SIG-M5 treated with dmso at 0.1 percent for 504 hours (cell line): Measurements from ENCODE around the gene NCOR2.

ENCODE experiments used
- DNase-seq: peaks from one replicate; lab custom pipeline; 2025; ENCODE audit not compliant: unreplicated experiment; lab: John Stamatoyannopoulos, UW

NCOR2 gene

DNA sequence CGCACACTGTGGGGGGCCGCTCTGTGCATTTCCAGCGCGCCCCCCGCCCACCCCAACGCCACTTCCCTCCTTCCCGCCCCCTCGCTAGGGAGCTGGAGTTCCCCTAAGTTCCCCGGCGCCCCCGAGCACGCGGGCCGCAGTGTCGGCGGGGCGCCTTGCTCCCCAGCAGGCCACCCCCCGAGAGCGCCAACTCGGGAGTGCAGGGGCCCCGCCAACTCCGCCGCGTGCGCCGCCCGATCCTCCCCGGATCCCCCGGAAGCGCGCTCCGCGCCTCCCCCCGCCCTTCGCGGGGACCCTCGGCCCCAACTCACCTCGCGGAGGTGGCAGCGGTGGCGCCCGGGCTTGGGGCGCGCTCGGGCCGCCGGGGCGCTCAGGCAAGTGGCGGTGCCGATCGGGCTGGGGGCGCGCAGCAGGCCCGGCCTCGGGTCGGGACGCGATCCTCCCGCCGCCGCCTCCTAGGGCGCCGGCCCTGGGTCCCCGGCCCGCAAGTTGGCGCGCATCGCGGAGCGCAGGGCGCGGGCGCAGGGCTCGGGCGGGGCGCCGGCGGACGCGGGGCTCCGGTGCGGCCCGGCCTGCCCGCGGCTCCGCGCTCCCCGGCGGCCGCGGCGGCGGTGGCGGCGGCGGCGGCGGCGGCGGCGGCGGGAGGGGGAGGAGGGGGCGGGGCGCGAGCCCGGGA lies at the start of gene NCOR2:
TSS of gene NCOR2 (minus strand) at position 616 of the 676 bp plus-strand sequence. CDS start 72,361 bp downstream, outside the sequence.
- DNase-seq = no peak

DNA sequence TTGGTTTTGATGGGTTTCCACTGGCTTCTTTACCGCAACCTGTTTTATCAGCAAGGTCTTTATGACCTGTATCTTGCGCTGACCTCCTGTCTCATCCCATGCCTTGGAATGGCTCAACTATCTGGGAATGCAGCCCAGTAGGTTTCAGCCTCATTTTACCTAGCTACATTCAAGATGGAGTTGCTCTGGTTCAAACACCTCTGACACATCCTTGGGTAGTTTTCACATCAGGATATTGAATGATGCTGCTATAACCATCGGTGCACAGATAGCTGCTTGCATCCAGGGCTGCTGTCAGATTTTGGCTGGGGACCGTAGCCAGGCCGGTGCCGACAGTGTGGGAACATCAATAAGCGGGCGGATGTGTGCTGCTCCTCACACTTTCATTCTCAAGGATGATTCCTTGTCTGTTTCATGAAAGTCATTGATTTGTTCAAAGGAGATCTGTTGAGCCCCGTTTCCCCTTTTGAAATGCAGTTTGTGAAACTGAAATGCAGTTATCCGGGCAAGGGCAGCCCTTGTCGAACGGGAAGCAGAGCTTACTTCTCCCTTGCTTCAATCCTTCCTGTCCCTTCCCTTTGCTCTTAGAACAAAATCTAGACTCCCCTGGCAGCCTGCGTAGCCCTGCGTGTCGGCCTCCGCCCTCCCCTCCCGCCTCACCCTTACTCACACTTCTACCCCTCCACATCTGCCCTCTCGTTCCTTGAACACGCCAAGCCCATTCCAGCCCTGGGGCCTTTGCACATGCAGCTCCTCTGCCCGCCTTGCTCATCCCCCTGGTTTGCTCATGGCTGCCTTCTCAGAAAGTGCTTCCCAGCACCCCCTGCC lies 49.2 kb upstream of the NCOR2 start:
- peak; percentile 66 for DNase-seq

DNA sequence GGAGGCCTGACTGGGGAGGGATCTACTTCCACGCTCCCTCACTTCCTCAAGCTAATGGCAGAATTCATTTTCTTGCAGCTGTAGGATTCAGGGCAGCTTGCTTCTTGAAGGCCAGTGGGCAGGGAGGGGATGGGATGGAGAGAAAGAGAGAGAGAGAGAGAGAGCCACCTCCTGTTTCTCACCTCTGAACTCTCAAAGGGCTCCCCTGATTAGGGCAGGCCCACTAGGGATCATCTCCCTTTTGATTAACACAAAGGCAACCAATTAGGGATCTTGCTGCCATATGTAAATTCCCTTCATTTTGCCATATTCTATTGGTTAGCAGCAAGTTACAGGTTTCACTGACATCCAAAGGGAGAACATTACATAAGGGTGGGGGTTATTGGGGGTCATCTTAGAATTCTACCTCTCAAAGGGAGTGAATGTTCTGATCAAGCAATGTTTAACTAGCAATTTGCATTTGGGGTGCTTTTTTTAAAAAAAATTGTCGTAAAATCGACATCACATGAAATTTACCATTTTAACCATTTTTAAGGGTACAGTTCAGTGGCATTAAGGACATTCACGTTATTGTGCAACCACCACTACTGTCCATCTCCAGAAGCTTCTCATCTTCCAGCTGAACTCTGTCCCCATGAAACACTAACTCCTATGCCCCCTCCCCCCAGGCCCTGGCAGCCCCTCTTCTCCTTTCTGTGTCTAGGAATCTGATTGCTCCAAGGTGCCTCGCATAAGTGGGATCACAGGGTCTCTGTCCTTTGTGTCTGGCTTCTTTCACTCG lies 47.3 kb upstream of the NCOR2 start:
- no peak for DNase-seq

DNA sequence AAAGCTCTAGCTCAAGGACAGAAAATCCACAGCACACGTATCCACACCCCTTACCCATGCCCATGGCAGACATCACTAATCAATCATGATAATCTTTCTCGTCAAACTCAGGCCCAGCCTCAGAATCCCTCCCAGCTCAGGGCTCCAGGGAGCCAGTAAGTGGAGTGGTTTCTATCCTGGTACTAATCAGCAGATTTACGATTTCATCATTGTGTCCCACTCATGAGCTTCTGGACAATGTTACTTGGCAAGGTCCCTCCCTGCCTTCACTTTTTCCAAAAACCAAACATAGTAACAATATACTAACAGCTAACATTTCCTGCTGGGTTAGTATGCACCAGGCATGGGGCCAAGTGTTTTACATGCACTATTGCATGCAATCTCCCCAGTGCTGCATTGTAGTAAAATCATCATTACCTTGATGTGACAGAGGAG lies 45.8 kb upstream of the NCOR2 start:
- DNase-seq = no peak

DNA sequence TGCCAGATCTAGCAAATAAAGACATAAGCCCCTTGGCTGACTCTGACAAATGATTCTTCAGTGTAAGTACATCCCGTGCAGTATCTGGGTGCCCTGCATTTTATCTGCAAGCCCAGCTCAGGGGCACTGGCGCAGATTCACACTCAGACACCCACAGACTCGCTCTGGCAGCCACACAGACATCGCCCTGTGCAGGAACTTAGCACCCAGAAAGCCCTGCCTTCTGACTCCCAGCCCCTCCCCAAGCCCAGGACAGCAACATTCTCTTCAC lies 44.9 kb upstream of the NCOR2 start:
- no peak for DNase-seq

DNA sequence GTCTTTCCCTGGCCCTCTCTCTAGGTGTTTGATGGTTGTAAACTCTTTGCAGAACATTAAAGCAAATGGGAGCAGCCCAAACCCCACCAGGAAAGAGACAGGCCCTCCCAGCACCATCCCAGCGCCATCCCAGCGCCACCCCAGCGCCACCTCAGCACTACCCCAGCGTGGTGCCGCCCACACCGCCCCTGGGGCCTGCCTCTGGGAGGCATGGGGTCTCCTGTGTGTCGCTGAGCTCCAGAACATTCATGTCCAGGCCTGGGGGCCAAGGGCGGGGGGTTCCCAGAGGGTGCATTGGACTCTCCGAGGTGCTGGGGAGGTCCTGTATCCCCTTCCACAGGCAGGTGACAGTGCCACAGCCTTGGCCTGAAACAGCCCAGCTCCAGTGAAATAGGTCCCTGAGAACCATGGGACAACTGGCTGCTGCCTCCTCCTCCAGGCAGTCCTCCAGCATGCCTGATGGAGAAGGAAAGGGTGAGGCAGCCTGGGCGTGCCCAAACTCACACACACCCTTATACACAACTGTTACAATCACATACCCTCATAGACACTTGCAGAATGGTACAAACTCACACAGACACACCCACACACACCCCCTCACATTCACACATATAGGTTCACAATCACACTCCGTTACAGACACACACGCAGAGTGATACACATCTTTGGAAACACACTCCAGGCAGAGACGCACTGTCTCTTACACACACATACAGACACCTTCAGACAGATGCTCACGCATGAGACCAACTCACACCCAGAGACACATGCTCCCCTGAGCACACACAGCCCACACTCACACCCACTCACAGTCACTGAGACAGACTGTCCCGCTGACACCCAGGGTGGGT lies 44.4 kb upstream of the NCOR2 start:
- no peak for DNase-seq

DNA sequence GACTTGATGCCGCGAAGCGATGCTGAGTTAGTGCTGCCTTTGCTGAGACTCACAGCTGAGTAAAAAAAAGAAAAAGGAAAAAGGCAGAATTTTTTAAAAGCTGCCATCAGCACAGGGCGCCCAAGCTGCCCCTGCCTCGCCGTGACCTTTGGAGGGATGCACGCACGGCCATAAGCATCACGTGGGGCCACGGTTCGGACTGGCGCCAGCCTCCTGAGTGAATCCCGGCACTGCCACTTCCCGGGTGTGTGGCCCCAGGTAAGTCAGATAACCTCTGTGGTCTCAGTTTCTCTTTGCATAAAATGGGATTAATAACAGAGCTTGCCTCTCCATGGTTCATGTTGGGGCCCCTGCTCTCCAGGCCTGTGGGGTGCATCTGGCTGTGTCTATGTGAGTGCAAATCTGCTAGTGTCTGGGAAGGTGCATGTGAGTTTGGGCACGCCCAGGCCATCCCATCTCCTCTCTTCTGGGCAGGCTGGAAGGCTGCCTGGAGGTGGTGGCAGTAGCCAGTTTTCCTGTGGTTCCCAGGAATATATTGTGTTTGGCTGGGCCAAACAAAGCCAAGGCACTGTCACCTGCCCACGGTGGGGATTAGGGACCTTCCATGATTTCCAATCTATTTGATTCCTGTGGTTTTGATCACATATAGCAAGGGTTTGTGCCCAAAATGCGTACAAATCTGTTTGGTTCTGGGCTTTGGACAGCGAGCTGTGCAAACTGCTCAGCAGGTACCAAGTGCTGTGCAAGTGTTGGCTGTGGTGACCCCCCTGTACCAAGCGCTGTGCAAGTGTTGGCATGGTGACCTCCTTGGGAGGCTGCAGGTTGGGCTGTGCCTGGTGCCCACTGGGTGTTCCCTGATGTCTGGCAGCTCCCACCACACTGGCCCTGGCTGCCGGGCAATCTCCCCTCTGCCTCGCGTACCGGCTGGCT lies 43.5 kb upstream of the NCOR2 start:
- DNase-seq = no peak

DNA sequence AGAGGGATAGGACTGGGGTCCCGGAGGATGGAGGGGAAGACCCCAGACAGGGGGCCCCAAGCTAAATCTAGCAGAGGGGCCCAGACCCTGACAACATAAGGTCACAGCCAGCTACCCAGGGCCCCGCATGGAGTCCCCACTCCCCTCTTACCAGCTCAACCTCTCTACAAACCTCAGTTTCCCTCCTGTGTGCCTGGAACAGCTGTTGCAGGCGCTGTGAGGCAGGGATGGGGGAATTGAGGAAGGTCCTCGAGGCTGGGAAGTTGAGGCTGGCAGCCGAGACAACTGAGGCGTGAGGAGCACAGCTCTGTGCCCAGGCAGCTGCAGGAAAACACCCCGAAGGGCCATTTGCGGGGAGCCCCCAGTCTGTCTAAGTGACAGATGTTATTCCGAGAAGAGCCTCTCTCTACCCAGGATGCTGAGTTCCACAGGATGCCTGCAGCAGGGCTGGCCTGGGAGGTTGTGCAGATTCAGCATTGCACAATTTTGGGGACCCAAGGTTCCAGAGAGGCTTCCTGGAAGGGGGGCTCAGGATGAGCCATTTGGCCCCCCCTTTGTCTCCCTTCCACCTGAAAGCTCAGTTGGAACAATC lies 42.7 kb upstream of the NCOR2 start:
- no peak for DNase-seq

DNA sequence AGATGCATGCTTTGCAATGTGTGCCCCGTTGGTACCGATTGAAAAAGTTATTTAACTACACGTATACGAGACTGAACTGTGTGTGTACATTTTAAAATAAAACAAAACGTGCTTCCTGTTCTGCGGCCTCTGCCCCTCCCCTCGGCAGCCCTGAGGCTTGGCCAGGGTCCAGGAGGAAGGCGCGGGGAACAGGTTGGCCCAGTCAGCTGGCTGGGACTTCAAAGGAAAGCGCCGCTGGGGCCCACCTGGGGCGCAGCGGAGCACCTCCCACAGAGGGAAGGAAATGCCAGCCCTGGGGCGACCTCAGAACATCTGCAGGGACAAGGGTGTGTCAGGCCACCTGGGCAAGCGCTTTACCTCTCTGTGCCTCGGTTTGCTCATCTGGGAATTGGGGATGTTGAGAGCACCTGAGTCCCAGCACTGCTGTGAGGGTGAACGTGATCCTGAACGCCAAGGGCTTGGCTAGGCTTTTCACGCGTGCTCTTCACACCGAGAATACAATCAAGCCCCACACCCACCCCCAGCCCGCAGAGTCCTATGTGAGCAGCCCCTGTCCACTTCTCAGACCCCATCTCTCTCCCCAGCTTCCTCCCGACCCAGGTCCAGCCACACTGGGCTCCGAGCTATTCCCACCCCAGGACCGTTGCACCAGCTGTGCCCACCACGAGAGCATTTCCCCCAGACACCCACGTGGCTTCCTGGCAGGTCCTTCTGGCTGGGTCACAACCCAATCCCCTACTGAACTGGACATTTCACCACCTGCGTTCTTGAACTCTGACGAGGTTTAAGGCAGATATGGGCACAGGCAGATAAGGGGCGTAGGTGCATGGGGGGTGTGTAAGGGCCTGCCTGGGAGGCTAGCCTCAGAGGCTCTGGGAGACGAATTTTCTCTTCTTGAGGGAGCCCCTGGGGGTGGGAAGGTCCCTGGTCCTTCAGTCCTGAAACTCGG lies 41.9 kb upstream of the NCOR2 start:
- DNase-seq = peak; percentile 78

DNA sequence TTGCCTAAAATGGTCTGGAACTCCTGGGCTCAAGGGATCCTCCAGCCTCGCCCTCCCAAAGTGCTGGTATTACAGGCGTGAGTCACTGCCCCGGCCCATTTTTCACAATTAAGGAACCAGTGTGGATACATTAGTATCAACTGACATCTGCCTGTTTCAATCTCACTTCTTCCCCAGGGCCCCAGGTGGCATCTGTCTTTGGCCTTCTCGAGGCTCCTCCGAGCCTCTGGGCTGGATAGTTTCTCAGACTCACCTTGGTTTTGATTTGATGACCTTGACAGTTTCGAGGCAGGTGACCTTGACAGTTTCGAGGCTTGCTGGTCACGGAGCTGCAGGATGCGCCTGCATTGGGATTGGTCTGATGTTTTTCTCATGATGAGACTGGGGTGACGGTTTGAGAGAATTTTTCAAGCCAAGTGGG lies 41.0 kb upstream of the NCOR2 start:
- peak; percentile 22 for DNase-seq

DNA sequence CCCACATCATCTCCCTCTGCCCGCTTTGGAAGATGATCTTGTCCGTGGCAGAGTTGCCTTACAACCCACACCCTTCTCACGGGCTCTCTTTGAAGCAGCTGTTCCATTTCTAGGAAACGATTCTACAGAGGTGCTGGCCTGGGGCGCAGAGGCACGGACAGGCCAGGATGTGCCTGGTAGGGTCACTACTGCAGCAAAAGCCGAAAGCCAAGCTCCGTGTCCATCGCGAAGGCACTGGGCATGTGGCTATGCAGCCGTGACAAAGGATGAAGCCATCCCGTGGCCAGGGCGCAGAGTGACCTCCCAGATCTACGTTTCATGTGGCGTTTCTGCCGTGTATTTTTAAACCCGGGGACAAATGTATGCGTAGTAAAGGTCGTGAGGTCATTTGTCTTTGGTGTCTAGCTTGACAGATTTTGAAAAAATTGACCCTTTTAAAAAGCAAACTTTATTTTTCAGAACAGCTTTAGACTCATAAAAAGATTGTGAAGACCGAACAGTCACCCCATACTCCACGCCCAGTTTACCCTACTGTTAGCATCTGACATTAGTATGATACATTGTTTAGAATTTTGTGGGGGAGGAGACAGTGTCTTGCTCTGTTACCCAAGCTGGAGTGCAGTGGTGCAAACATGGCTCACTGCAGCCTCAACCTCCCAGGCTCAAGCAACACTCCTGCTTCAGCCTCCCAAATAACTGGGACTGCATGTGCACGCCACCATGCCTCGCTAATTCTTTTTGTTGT lies 40.4 kb upstream of the NCOR2 start:
- DNase-seq = no peak

DNA sequence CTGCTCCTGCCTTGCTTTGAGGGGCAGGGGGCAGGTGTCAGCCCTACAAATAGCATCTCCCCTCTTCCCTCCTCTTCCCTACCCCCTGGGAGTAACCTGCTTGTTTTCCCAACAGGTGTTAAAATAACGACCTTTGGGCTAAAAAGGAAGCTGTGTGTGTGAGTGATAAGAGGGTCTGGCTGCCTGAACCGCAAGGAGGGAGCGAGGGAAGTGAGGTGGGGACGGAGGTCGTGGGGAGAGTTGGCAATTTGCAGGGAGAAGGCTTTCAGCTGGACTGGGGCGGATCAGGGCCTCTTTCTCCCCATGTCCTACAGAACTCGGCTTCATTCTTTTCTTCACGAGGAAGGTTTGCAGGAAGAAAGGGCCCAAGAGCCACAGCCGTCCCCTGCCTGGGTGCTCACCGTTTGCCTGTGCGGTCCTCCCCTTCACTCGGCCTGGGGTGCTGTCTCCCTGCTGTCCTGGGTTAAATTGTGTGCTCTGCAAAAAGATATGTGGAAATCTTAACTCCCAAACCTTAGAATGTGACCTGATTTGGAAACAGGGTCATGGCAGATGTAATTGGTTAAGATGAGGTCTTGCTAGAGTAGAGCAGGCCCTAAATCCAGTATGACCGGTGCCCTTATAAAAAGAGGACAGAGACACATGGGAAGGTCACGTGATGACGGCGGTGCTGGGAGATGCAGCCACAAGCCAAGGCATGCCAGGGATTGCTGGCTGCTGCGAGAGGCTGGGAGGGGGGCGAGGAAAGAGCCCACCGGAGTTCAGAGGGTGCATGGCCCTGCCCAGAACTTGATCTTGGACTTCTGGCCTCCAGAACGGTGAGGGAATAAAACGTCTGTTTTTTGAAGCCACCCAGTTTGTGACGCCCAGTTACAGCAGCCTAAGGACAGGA lies 38.7 kb upstream of the NCOR2 start:
- no peak for DNase-seq

DNA sequence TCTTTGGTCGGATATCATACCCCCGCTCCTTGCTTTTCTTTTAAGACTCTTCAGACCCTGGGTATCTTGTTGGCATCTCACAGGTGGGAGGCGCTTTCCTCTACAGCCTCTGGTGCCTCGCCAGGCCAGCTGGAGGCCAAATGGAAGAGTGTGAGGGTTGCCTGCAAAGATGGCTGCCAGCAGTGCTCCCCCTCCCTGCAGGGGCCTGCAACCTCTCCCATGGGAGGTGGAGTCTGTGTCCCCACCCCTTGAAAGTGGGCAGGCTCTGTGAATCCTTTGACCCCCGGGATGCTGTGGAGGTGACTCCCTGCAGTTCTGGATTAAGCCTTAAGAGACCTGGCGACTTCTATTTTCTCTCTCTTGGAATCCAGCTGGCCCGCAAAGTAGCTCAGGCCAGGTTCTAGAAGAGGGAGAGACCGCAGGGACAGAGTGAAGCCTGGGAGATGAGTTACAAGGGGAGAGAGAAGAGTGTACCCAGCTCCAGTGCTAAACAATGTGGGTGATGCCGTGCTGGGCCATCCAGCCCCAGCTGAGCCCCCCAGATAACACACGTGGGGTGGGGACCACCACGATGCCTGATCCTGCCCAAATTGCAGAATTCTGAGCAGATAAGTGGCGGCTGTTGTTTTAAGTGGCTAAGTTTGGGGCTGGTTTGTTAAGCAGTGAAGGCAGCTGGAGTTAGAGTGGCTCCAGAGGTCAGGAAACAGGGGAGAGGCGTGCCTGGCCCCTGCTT lies 37.9 kb upstream of the NCOR2 start:
- no peak for DNase-seq

DNA sequence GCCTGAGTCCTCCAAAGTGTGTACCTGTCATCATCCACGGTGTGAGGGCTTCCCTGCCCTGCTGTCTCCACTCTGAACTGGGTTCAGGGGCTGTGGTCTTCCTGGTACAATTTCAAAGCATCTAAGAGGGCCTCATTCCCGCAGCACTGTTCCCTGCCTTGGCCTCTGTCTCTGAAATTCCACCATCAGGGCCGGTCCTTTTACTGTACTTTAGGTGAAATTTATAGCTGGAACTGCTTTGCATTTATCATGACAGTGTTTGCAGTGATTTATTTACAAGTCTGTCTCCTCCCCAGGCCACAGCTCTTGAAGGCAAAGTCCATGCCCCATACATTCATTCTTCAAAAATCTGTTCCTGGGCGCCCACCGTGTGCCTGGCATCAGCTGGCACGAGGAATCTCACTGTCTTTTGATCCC lies 36.9 kb upstream of the NCOR2 start:
- no peak for DNase-seq

DNA sequence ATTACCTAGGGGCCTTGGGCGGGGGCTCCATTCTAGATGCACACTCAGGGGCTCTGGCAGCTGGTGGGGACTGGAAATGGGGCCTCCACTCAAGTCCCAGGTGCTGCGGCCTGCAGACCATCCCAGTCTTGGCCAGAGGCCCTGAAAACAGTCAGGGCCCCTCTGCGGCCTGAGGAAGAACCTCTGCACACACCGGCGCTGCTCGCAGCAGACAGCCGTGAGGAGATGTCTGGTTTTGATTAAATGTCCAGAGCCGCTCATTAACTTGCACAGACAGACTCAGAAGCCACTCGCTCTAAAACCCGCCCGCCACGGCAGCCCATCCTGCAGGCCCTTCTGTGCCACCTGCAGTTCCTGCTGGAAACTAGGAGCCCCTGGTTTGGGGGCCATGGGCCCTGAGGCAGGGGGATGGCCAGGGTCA lies 36.4 kb upstream of the NCOR2 start:
- DNase-seq = no peak

DNA sequence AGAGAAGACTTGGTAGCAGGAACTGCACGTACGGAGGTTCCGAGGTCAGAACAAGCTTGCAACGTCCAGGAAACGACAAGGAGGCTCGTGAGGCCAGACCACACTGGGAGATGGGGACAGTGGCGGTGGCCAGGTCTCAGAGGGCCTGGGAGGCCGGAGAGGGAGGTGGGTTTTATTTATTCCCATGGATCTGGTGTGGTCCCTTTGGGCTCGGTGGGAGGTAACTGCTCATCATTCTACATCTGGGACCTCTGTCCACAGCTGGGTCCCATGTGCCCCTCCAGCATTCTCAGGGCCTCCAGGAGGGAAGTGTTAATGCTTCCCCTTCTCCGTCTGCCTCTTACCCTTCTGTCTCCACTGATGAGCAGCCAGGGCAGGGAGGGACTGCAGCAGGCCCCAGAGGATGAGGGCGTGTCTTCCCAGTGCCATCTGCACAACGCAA lies 35.7 kb upstream of the NCOR2 start:
- DNase-seq = no peak
